SH-SY5Y (cell line): ENCODE results near the gene DLG2.

Source experiments
- GATA2 ChIP-seq: IDR thresholded peaks from 2 replicates; pipeline ENCODE4 v1.6.1; 2011; ENCODE audit warnings: mild to moderate bottlenecking, low read depth, low read length
- GATA3 ChIP-seq: IDR thresholded peaks from 2 replicates; pipeline ENCODE4 v1.6.1; 2011; ENCODE audit warnings: low read depth, mild to moderate bottlenecking, low read length, moderate library complexity

DNA sequence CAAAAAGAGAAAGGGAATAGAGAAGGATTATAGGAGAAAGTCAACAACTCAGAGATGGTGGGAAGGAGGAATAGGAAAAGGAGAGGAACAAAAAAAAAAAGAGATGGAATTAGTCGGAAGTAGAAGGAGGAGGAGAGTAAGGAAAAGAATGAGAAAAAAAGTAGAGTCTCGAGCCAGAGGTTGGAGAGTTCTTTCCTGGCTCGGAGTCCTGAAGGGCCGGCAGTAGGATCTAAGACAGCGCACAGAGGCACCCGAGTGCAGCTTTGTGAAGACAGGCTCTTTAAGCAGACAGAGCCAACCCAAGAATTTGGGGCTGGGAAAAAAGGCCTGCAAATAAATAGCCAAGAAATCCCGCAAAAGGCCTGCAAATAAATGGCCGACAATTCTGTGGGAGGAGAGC lies 2170.6 kb downstream of the DLG2 start:
- TF ChIP-seq GATA2 (no peak), GATA3 (no peak)
